ENCODE measurements around the gene FXYD7. TPM values are rescaled to one million over a fixed set of nuclear protein-coding genes. Genes with fewer than 3 reads are reported as not detected.

FXYD7 gene
- total and polyA plus RNA-seq, 2 of the 4 experiments (the other 2 are of a cell fraction): 0.31 TPM; not detected in 1

GRCh38 chr19:35162471-35163326, 19.6 kb downstream of the FXYD7 start (continued):
- no peak for TF ChIP-seq MAZ (IDR thresholded peaks at IDR 0.05; ENCODE audit: borderline replicate concordance, low read depth, low read length)

- Histone ChIP-seq H4K91ac (ENCODE audit: insufficient read depth, low read depth, low read length) (no peak overlapping the region), H2BK20ac (ENCODE audit: low read depth, low read length) (no peak overlapping the region), H3K23ac (ENCODE audit: low read depth, low read length) (no peak overlapping the region), H3K4ac (ENCODE audit: low read depth, low read length) (no peak overlapping the region), H4K20me1 (ENCODE audit: insufficient read depth, low read length) (no peaks in the 10 kb centered on the region), H3K18ac (ENCODE audit: low read depth, low read length) (no peak overlapping the region), H3K9me3 (ENCODE audit: control insufficient read depth, insufficient read depth, low read length) (peaks cover 30% of the 10 kb centered on the region), H2BK15ac (ENCODE audit: low read depth, low read length) (no peak overlapping the region), H3K4me1 (ENCODE audit: control insufficient read depth, insufficient read depth, low read length) (no peaks in the 10 kb centered on the region), H4K5ac (ENCODE audit: low read depth, low read length) (no peak overlapping the region), H3K9me1 (ENCODE audit: insufficient read depth, low read length) (no peaks in the 10 kb centered on the region), H2BK5ac (ENCODE audit: low read depth, low read length, poor library complexity, severe bottlenecking) (no peak overlapping the region), H3K79me1 (ENCODE audit: low read depth in 1 of 2, low read length in 2 of 2) (peaks cover 5% of the 10 kb centered on the region in 2 experiments; a peak in 3 of 4 replicates), H3K4me2 (ENCODE audit: low read depth, low read length) (no peak overlapping the region), H3K14ac (replicated peaks; ENCODE audit: low read depth, low read length) (no peak overlapping the region), H3K27ac (ENCODE audit: insufficient read depth, low read length) (no peak overlapping the region), H3K4me3 (ENCODE audit: insufficient read depth, low read depth, low read length) (no peak overlapping the region), H3K36me3 (ENCODE audit: control insufficient read depth, insufficient read depth, low read length) (peaks cover 58% of the 10 kb centered on the region), H2AK9ac (replicated peaks; ENCODE audit: low read depth, low read length, poor library complexity) (no peak overlapping the region), H3K56ac (ENCODE audit: extremely low read depth, insufficient read depth, low read length) (no peak overlapping the region), H4K8ac (ENCODE audit: low read depth in 2 of 2, low read length in 2 of 2) (no peak overlapping the region), H2BK120ac (ENCODE audit: low read depth, low read length) (no peak overlapping the region), H2AK5ac (ENCODE audit: low read depth, low read length) (no peak overlapping the region), H2AFZ (replicated peaks; ENCODE audit: low read length, poor library complexity) (no peak overlapping the region), H3K9ac (ENCODE audit: low read depth, low read length) (no peak overlapping the region), H3K27me3 (ENCODE audit: control insufficient read depth, insufficient read depth, low read length) (no peaks in the 10 kb centered on the region)
- in situ Hi-C loops (cut with MboI; ENCODE audit: low sequenced_read_pairs) (no loop called here), dilution Hi-C loops (cut with HindIII; ENCODE audit: low sequenced_read_pairs, unreplicated experiment) (no loop called here), intact Hi-C loops (cut with micrococcal nuclease) (no loop called here)
- DNase-seq (no peak), ATAC-seq (ENCODE audit: low read depth) (no peak)
- ChIA-PET POLR2A (ENCODE audit: unreplicated experiment) (no interaction called here), CTCF (no interaction called here)
- BruUV-seq (replicated peaks): no TSS peak
- WGBS, 2 experiments (ENCODE audit: extremely low coverage in 2 of 2, insufficient read length in 1 of 2): 86% methylated on average over 1 of the region's 2 CpGs; no CpG with 5 or more reads in 1 of the 2 experiments
- TF ChIP-seq MAZ (IDR thresholded peaks at IDR 0.05; ENCODE audit: borderline replicate concordance, low read depth, low read length) (no peak), FOS (IDR thresholded peaks at IDR 0.05; ENCODE audit: low read depth, low read length) (no peak), RCOR1 (IDR thresholded peaks at IDR 0.05; ENCODE audit: insufficient replicate concordance, low read length) (no peak), SMC3 (IDR thresholded peaks at IDR 0.05; ENCODE audit: low read depth, low read length) (no peak), CHD1 (IDR thresholded peaks at IDR 0.05; ENCODE audit: low read depth, low read length) (no peak), MXI1 (IDR thresholded peaks at IDR 0.05; ENCODE audit: borderline replicate concordance, low read depth, low read length) (no peak), CTCF (conservative IDR thresholded peaks at IDR 0.05; ENCODE audit: low read depth, low read length) (no peak), CEBPB (IDR thresholded peaks at IDR 0.05; ENCODE audit: low read depth, low read length) (no peak), POLR2A (IDR thresholded peaks at IDR 0.05; ENCODE audit: low read depth, low read length) (no peak), NFE2L2 (IDR thresholded peaks at IDR 0.05; ENCODE audit: low read depth, low read length) (no peak), MAFK (IDR thresholded peaks at IDR 0.05; ENCODE audit: low read depth, low read length) (no peak), BHLHE40 (IDR thresholded peaks at IDR 0.05; ENCODE audit: low read depth, low read length) (no peak), RFX5 (IDR thresholded peaks at IDR 0.05; ENCODE audit: low read depth, low read length) (no peak), USF2 (IDR thresholded peaks at IDR 0.05; ENCODE audit: low read depth, low read length) (no peak)
These were observed 21.4 kb downstream of the FXYD7 start for GRCh38 chr19:35164418-35164817.
